Smooth muscle cell of the pulmonary artery (primary cell): ENCODE data around the gene FOXD4. TPM values are rescaled to one million over a fixed set of nuclear protein-coding genes. Genes with fewer than 3 reads are reported as not detected.

ENCODE experiments used
- total RNA-seq: library from RNA; depleted of rRNA; stranded (reverse); fragments of >200 nt; gene quantifications from 2 replicates; pipeline ENCODE4 v1.2.3, GENCODE V29; 2014

Gene FOXD4
- 0.13 and 0.17 TPM in 2 replicates for total RNA-seq

GRCh38 chr9:117995-118467, at the start of gene FOXD4:
TSS of gene FOXD4 (minus strand) at chr9:118417. CDS start at chr9:118119, 298 bp downstream.

Other genes with a start within 250 kb of the FOXD4 start
- 4.6 and 7.2 TPM in 2 replicates for gene WASHC1, start 89.0 kb downstream of the FOXD4 start, total RNA-seq
- 10.2 and 15.7 TPM in 2 replicates for gene ZNG1A, start 60.6 kb upstream of the FOXD4 start, total RNA-seq
- 0.07 and 0.26 TPM in 2 replicates for gene DOCK8, start 96.4 kb upstream of the FOXD4 start, total RNA-seq